HEK293 (cell line): ENCODE measurements around the gene PDE3A.

Experiments
- CTCF ChIP-seq: fragments of 450-650 bp; formaldehyde crosslinking; IDR thresholded peaks from 2 replicates; pipeline ENCODE4 v1.5.1; 2016; ENCODE audit warnings: missing biosample characterization, missing genetic modification characterization
- REST ChIP-seq: fragments of 450-650 bp; formaldehyde crosslinking; IDR thresholded peaks from 2 replicates; pipeline ENCODE4 v1.5.1; 2016; ENCODE audit warnings: missing biosample characterization, missing genetic modification characterization
- ZNF121 ChIP-seq: fragments of 450-650 bp; formaldehyde crosslinking; IDR thresholded peaks from 2 replicates; pipeline ENCODE4 v1.5.1; 2016; ENCODE audit warnings: missing biosample characterization, missing genetic modification characterization
- ZNF248 ChIP-seq: fragments of 450-650 bp; formaldehyde crosslinking; IDR thresholded peaks from 2 replicates; pipeline ENCODE4 v1.5.1; 2017; ENCODE audit warnings: missing biosample characterization, missing genetic modification characterization
- ZNF292 ChIP-seq: fragments of 450-650 bp; formaldehyde crosslinking; IDR thresholded peaks from 2 replicates; pipeline ENCODE4 v1.5.1; 2016; ENCODE audit warnings: low read depth, missing biosample characterization, missing genetic modification characterization, borderline replicate concordance
- ZNF449 ChIP-seq: fragments of 450-650 bp; formaldehyde crosslinking; IDR thresholded peaks from 2 replicates; pipeline ENCODE4 v1.5.1; 2017; ENCODE audit warnings: missing biosample characterization, mild to moderate bottlenecking, missing genetic modification characterization, moderate library complexity

- no peak for TF ChIP-seq ZNF292 (tag by site-specific recombination)
- TF ChIP-seq CTCF (tag by site-specific recombination), result no peak
- TF ChIP-seq REST (tag by site-specific recombination), result no peak
- TF ChIP-seq ZNF248 (tag by site-specific recombination), result no peak
- TF ChIP-seq ZNF449 (tag by site-specific recombination), result no peak
- no peak for TF ChIP-seq ZNF121 (tag by site-specific recombination)
Observed at GRCh38 chr12:20643822-20644221, 275.5 kb downstream of the PDE3A start.
